HG03457 (cell line): Measurements from ENCODE around the gene CDC42EP4.
"Not testable (repeated sequence)": the region's sequence is repeated elsewhere in the genome, so short reads cannot be mapped to it uniquely, and the experiment has no call there.

Experiments used
- ATAC-seq: cut with Tn5 transposase; IDR thresholded peaks from one replicate; pipeline ENCODE4 v1.9.1; 2021; ENCODE audit warnings: moderate number of reproducible peaks; ENCODE audit not compliant: unreplicated experiment

CDC42EP4 gene

DNA sequence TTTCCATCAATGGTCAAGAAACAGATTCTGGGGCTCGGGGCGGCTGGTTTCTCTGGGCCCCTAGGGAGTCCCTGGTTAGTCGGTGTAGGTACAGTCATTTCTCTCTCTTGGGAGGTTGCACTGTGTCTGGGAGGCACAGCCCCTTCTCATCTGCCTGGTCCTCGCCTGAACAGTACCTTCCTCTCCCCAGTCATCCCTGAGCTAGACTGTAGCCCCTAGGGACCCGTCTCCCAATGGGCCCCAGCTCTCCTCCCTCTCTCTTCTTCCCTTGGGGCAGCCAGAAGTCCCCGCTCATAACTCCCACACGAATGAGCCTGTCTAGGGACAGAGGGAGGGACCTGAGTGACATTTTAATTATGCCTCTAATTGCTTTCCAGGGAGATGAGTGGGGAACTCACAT, 29.9 kb downstream of the CDC42EP4 start:
- peak; percentile 88 for ATAC-seq

DNA sequence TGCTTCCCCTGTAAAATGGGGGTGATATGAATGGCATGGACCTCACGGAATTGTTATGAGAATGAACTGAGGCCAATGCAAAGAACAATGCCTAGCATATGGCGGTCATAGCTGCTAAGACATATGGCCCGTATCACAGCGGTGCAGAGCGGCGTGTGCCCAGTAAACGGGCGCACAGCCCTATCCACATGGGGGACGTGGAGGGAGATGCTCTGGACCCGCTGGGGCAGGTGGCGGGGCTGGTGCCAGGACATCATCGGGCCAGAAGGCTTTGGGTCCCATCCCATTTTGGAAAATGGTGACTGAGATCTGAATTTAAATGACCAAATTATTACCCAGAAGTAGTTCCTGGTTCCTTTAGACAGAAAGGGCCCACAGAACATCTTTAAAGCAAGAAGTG, 31.6 kb downstream of the CDC42EP4 start:
- no peak for ATAC-seq

DNA sequence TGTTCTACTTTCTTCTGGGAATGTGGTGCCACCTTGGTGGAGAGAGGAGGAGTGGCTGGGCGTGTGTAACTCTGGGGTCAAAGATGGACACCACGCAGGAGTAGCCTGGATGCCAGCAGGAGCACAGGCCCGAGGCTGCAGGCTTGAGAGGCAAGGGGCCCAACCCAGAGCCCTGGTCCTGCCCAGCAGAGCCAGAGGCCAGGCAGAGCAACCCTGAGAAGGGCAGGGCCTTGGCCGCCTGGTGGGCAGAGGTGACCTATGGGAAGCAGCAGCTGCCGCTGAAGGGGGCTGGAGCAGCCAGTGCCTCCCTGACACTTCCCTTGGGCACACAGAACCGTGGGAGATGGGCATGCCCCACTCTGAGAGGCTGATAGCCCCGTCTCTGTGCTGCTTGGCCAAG, 32.1 kb downstream of the CDC42EP4 start:
- ATAC-seq: no peak

DNA sequence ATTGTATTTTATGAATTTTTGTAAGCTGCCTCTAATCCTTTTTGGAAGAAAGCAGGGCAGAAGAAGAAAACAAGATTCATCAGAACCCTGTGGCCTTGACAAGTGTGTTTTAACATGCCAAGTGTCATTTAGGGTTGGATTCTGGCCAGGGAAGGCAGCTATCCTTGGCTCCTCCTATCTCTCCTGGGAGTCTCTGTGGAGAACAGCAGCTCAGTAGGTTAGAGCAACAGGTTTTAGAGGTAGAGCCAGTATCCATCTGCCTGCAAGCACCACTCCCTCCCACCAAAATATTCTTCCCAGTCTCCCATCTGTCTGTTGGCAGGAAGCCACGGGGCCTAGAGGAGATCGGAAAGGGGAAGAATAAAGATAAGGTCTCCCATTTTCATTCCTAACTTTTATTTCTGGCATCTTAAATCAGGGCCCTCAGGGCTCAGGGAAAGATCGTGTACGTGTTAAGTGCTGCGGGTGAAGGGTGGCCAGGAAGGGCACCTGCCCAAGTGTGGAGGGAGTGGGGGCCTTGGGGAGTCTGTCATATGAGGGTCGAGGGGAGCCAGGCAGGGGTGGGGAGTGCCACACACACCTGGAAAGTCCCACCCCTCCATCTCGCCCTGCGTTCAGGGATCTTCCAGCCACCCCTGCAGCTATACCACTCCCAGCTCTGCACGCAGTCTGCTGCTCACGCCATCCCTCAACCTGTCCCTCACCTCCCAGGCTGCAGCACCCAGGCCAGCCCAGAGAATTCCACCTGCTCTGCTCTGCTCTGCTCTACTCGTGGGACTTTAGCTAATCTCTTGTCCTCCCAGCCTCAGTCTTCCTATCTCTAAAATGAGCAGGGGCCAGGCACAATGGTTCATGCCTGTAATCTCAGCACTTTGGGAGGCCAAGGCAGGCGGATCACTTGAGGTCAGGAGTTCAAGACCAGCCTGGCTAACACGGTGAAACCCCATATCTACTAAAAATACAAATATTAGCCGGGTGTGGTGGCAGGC, 33.0 kb downstream of the CDC42EP4 start:
- ATAC-seq: no peak

DNA sequence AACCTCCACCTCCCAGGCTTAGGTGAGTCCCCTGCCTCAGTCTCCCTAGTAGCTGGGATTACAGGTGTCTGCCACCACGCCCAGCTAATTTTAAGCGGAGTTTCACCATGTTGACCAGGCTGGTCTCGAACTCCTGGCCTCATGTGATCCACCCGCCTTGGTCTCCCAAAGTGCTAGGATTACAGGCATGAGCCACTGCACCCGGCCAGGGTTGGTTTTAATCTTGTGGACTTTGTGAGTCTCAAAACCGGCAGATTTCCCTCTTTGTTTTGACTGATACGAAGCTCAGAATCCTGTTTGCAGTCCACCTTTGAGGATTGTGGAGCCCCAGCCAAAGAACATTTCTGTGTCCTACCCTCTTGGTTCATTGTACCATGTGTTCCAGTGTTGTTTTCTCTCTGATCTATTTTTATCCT, 33.7 kb downstream of the CDC42EP4 start:
- no peak for ATAC-seq

DNA sequence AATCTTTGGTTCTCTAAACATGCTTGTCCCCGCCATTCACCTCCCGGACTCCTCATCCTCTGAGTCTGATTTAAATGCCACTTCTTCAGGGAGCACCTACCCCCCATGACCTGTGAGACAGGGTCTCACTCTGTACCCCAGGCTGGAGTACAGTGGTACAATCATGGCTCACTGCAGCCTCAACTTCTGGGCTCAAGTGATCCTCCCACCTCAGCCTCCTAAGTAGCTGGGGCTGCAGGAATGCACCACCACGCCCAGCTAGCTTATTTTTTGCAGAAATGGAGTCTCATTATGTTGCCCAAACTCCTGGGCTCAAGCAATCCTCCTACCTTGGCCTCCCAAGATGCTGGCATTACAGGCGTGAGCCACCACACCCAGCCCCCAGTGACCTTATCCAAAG, 37.3 kb downstream of the CDC42EP4 start:
- ATAC-seq: no peak

DNA sequence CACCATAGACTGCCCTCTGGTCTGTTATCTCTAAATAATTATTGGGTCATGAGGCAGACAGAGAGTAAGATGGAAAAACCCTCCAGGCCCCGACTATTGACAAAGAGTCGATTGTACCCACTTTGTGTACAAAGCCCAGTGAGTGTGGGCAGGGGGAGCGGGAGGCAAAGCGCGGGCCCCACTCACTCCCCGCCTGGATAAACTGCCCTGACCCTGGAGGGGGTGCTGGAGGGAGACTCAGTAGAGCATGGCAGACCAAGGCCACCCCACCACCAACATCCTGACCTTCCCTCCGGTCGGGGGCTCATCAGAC, 38.9 kb downstream of the CDC42EP4 start:
- ATAC-seq: no peak

DNA sequence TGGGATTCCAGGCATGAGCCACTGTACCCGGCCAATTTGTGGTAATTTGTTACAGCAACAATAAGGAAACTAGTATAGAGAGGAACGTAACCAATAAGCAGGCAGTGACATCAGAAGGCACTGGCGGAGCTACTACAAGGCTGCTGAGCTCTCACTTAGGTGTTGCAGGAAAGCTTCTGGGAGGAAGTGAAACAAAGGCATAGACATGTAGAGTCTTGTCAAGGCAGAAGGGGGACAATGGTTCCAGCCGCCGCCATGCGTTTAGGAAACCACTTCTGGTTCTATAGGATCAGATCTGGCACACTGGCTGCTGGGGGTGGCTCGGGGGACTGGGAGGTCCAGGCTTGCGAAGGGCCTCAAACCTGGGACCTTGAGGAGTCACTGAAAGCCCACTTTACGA, 40.7 kb downstream of the CDC42EP4 start:
- peak; percentile 92 for ATAC-seq

DNA sequence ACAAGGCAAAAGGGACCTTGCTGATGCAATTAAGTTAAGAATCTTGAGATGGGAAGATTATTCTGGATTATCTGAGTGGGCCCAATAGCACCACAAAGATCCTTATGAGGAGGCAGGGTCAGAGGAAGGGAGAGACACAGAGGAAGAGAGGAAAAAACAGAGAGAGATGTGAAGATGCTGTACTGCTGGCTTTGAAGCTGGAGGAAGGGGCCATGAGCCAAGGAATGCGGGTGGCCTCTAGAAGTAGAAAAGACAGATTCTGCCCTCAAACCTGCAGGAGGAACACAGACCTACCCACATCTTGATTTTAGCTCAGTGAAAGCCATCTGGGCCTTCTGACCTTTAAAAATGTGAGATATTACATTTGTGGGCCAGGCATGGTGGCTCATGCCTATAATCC, 42.0 kb downstream of the CDC42EP4 start:
- no peak for ATAC-seq

DNA sequence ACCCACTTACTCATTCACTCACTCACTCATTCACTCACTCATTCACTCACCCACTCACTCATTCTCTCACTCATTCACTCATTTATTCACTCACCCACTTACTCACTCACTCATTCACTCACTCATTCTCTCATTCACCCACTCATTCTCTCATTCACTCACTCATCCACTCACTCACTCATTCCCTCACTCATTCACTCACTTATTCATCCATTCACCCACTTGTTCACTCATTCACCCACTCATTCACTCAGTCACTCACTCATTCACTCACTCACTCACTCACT, 42.5 kb downstream of the CDC42EP4 start:
- ATAC-seq: no peak

DNA sequence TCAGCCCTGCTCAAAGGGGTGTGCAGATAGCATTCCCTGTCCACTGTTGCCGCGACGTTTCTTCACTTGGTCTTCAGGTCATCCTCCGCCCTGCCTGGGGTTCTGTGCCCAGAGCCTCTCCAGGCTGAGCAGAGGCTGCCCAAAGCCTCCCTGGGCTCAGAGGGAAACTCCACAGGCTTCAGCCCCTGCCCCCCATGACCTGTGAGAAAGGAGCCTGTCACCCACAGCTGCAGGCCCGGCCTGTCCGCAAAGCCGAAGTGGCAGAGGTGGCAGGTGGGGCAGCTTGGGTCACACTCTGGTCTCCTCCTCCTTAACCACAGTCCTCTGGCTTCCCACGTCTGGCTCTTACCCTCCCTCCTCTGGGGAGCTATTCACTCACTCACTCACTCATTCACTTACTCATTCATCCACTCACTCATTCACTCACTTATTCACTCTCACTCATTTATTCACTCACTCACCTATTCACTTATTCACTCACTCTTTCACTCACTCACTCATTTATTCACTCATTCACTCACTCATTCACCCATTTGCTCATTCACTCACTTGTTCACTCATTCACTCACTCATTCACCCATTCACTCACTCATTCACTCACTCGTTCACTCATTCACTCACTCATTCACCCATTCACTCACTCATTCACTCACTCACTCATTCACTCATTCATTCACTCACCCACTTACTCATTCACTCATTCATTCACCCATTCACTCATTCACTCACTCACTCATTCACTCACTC, 43.0 kb downstream of the CDC42EP4 start:
- ATAC-seq: no peak

DNA sequence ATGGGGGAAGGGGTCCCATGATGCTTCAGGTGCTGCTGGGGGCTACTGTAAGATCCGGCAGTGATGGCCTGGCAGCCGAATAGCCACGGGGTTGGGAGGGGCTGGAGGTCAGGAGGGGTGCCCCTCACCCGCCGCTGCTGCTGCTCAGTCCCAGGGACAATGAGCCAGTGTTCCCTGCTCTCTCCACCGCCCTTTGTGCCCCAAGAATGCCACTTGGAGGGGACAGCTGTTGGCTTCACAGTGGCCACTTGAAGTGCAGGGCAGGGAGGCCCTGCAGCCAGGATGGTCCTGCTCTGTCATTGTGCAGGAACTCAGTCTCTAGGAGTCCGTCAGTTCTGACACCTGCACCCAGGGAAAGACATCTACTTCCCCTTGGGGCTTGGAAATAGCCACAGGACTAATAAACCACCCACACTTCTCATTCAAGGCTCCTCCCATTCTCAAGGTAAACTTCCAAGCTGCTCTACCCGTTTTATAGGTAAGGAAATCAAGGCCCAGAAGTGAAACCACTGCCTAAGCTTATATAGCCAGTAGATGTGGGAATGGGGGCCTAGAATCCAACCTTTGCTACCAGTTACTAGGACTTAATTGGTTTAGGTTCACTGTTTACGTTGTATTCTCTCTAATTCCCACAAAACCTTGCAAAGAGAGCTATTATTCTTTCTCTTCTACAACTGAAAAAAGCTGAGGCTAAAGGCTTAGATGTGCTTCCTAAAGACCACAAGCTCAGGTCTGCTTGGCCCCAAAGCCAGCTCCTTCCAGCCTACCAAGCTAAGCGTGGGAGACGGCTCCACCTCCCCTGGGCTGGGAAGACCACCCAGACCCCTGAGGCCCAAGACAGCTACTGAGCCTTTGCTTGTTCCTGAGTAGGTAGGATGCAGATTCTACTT, 43.9 kb downstream of the CDC42EP4 start:
- ATAC-seq: no peak

DNA sequence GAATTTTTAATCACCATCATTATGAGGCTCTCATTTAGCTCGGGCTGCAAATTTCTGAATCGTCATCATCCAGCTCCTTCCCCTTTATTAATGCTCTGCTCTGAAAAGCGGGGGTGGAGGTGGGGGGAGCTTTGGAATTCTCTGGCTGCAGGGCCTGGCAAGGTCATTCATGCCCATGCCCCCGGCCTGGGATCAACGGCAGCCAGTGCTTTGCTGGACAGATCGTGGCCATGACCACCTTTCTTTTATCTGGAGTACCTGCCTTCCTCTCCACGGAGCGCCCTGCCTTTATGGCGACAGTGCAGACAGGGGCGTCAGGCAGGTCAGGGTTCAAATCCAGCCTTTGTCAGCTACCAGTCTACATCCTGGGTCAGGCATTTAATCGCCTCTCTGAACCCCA, 45.0 kb downstream of the CDC42EP4 start:
- ATAC-seq: no peak

DNA sequence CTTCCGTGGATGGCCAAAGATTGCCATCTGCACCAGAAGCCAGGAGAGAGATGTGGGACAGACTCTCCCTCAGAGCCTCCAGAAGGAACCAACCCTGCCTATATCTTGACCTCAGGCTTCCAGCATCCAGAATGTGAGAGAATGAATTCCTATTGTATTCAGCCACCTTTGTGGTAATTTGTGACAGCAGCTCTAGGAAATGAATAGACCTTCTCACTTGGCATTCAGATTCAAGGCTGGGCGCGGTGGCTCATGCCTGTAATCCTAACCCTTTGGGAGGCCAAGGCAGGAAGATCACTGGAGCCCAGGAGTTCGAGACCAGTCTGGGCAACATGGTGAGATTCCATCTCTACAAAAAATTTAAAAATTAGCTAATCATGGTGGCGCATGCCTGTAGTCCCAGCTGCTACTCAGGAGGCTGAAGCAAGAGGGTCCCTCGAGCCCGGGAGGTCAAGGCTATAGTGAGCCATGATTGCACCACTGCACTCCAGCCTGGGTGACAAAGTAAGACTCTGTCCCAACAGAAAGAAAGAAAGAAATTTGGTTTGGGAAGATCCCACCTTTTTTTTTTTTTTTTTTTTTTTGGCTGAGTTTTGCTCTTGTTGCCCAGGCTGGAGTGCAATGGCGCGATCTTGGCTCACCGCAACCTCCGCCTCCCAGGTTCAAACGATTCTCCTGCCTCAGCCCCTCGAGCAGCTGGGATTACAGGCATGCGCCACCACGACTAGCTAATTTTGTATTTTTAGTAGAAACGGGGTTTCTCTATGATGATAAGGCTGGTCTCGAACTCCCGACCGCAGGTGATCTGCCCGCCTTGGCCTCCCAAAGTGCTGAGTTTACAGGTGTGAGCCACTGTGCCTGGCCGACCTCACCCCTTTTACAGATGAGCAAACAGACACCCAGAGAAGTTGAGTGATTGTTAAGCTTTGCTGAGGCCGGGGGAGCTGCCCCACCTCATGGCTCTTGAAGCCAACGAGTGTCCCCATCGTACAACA, 45.9 kb downstream of the CDC42EP4 start:
- ATAC-seq: no peak

DNA sequence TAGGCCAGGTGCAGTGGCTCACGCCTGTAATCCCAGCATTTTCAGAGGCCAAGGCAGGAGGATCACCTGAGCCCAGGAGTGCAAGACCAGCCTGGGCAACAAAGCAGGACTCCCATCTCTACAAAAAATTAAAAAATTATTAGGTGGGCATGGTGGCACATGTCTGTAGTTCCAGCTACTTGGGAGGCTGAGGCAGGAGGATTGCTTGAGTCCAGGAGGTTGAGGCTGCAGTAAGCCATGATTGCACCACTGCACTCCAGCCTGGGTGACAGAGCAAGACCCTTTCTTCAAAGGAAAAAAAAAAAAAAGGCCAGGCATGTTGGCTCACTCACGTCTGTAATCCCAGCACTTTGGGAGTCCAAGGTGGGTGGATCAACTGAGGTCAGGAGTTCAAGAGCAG, 47.4 kb downstream of the CDC42EP4 start:
- ATAC-seq: not testable (repeated sequence)

DNA sequence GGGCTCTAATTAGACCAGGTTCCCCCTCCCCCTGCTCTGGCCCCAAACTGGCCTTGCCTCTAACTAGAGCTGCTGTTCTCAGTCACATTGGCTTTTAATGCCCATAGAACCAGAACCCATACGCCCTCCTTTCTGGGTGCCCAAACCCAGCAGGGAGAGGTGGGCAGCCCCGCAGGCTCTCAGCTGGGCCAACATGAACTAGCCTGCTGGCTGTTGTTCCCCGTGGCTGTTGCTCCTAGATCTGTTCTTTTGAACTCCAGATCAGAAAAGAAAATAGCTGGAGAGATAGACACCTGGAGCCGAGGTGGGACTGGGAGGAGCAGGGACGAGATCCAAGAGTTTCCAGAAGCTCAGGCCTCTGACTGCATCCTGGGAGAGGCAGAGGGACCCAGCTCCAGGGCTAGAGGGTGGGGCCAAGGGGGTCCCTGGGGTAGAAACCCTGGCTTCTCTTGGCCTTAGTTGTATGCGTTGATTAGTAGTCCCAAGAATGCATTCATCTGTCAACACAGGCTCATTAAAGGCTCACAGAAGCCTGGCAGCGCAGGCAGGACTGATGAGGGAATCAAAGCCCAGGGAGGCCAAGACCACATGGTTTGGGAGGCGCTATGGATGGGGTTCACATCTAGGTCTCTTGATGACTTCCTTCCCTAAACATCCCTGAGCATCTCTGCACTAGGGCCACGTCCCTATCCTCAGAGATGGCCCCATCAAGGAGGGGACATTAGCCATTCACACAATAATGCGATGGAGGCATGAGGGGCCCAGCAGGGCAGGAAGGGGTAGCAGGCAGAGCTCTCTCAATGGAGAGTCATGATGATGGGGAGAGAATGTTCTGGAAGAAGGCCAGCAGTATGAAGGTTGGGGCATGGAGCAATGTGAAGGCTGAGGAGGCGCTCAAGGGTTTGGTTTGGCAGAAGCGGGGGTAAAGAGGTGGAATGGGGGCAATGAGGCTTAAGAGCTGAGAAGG, 48.8 kb downstream of the CDC42EP4 start:
- no peak for ATAC-seq

DNA sequence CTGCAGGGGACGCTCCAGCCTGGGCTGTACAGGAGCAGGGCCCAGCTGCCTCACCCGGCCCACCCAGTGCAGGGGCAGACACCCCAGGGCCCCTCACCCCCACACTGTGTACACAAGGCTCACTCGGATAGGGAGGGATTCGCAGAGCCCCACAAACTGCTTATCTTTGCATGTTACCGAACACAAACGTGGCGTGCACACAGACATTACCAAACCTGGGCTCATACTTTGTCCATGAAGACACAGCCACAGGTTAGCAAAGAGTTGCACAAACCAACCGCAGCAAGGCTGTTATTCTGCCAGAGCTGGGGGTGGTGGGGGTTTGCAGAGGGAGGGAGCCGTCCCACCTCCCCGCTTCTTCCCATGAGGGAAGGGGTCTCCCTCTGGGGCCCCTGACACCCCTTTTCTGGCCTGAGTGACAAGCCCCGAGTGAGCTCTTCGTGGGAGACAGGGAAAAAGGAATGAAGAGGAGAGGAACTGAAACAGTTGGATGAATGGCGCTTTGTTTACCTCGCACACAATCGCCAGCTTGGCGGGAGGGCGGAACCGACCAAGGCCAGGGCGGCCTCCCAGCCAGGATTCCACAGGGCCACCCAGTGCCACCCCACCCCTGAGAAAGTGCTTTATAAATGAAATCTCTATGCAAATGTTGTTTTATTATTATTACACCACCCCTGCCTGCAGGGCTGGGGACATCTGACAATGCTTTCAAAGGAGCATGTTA, 49.7 kb downstream of the CDC42EP4 start:
- no peak for ATAC-seq

DNA sequence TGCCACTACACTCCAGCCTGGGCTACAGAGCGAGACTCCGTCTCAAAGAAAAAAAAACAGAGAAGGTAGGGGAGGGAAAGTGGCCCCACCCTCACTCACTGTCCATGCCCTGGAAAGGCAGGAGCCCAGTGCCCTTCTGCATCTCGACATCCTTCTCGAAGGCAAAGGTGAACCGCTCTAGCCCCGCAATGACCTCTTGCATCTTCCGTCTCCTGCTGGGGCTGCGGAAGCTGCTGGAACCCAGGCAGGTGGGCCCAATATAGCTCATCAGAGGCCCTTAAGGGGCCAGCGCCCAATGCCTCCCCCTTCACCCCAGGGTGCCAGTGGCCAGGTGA, 50.2 kb downstream of the CDC42EP4 start, which contains the start of gene CPSF4L:
CPSF4L (minus strand) TSS at position 264 of the 335 bp plus-strand sequence; CDS start at position 202, 62 bp downstream.
- ATAC-seq: no peak
